IPS DF 6.9 (cell line): Measurements from ENCODE around the gene FKBP6.
"Not testable (repeated sequence)": the region's sequence is repeated elsewhere in the genome, so short reads cannot be mapped to it uniquely, and the experiment has no call there.

Experiments used
- DNase-seq: peaks from one replicate; pipeline ENCODE4 v3.0.0-alpha.2; 2013; ENCODE audit warnings: low read depth, low spot score
- H3K27ac ChIP-seq: one replicate; pipeline ENCODE4 v1.5.1; 2013; ENCODE audit warnings: low read length, control low read depth
- H3K27me3 ChIP-seq: 2 replicates; pipeline ENCODE4 v1.6.1; 2013; ENCODE audit warnings: mild to moderate bottlenecking, low read length; ENCODE audit not compliant: control insufficient read depth, insufficient read depth
- H3K36me3 ChIP-seq: 2 replicates; pipeline ENCODE4 v1.6.1; 2013; ENCODE audit warnings: low read length; ENCODE audit not compliant: control insufficient read depth, insufficient read depth
- H3K4me1 ChIP-seq: 2 replicates; pipeline ENCODE4 v1.6.1; 2013; ENCODE audit warnings: low read length; ENCODE audit not compliant: control insufficient read depth, insufficient read depth
- H3K4me3 ChIP-seq: 2 replicates; pipeline ENCODE4 v1.5.1; 2013; ENCODE audit warnings: mild to moderate bottlenecking, low read length
- H3K9me3 ChIP-seq: 2 replicates; pipeline ENCODE4 v1.6.1; 2013; ENCODE audit warnings: low read length, inconsistent platforms; ENCODE audit not compliant: control insufficient read depth, insufficient read depth
- WGBS: extraction: QIAGEN DNeasy Blood & Tissue Kit; methylation state at CpG from one replicate; pipeline ENCODE4 v1.1.7; 2013; ENCODE audit warnings: mixed read lengths, missing lambda C conversion rate; ENCODE audit not compliant: insufficient read length, insufficient coverage; 5-methylcytosine and 5-hydroxymethylcytosine counted together

Gene FKBP6

GRCh38 chr7:73354196-73354595, 26.2 kb downstream of the FKBP6 start:
- Histone ChIP-seq H3K27me3 (no peaks in the 10 kb centered on the region), H3K4me1 (no peaks in the 10 kb centered on the region), H3K36me3 (no peaks in the 10 kb centered on the region), H3K27ac (no peak overlapping the region), H3K9me3 (no peaks in the 10 kb centered on the region), H3K4me3 (no peak overlapping the region)
- no peak for DNase-seq
- WGBS: no CpG with 5 or more reads among the region's 9 CpGs

DNA sequence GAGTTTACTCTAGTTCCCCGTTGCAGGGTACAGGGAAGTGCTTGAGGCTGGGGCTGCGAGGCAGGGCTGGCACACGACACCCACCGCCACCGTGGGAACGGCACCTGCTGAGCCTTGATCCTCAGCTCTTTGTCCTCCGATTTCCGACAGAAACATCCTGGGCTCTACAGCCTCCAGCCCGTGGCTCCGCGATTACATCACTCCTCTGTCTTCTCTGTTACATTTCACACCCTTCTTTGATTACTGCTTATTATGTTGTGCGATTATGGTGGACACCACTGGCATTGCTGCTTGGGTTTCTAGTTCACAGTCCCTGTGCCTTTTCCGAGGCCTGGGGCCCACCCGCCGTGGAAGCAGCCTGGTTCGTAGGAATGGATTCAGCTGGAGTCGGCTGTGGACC, 26.9 kb downstream of the FKBP6 start:
- no peaks in the 10 kb centered on the region for H3K36me3 ChIP-seq
- H3K4me3 ChIP-seq: no peak overlapping the region
- WGBS: no CpG with 5 or more reads among the region's 17 CpGs
- H3K27ac ChIP-seq: no peak overlapping the region
- no peak for DNase-seq
- no peaks in the 10 kb centered on the region for H3K9me3 ChIP-seq
- H3K27me3 ChIP-seq: no peaks in the 10 kb centered on the region
- H3K4me1 ChIP-seq: no peaks in the 10 kb centered on the region

GRCh38 chr7:73356159-73356558, 28.2 kb downstream of the FKBP6 start:
- no peaks in the 10 kb centered on the region for H3K36me3 ChIP-seq
- H3K27ac ChIP-seq: no peak overlapping the region
- no peak for DNase-seq
- no CpG with 5 or more reads among the region's 5 CpGs for WGBS
- H3K27me3 ChIP-seq: no peaks in the 10 kb centered on the region
- H3K4me3 ChIP-seq: no peak overlapping the region
- H3K4me1 ChIP-seq: no peaks in the 10 kb centered on the region
- H3K9me3 ChIP-seq: no peaks in the 10 kb centered on the region

DNA sequence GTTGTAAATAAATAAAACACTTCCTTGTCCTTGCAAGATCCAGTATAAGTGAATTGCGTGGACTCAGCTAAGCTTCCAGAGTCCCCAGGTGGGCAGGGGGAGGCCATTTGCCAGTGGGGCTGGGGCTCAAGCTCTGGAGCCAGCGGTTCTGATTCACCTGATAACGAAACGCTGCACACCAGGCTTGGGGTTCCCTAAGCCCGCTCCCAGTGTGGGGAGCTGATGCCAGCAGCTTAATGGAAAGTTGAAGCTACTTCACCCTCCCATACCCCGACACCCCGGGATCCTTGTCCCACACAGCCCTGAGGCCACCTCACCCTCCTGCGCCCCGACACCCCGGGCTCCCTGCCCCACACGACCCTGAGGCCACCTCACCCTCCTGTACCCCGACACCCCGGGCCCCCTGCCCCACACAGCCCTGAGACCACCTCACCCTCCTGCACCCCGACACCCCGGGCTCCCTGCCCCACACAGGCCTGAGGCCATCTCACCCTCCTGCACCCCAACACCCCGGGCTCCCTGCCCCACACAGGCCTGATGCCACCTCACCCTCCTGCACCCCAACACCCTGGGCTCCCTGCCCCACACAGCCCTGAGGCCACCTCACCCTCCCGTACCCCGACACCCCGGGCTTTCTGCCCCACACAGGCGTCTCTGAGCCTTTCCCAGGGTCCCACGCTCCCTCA, 30.8 kb downstream of the FKBP6 start:
- Histone ChIP-seq H3K27me3 (no peaks in the 10 kb centered on the region), H3K9me3 (no peaks in the 10 kb centered on the region), H3K27ac (no peak overlapping the region), H3K4me3 (no peak overlapping the region), H3K36me3 (no peaks in the 10 kb centered on the region), H3K4me1 (no peaks in the 10 kb centered on the region)
- WGBS: no CpG with 5 or more reads among the region's 21 CpGs
- DNase-seq: no peak

- Histone ChIP-seq H3K4me1 (no peaks in the 10 kb centered on the region), H3K9me3 (no peaks in the 10 kb centered on the region), H3K27me3 (no peaks in the 10 kb centered on the region), H3K4me3 (no peak overlapping the region), H3K27ac (no peak overlapping the region), H3K36me3 (no peaks in the 10 kb centered on the region)
- DNase-seq: no peak
- WGBS: no CpG with 5 or more reads among the region's 11 CpGs
These were observed 31.3 kb downstream of the FKBP6 start for GRCh38 chr7:73359306-73359705.

- no peaks in the 10 kb centered on the region for H3K36me3 ChIP-seq
- H3K27me3 ChIP-seq: no peaks in the 10 kb centered on the region
- no peak for DNase-seq
- H3K9me3 ChIP-seq: no peaks in the 10 kb centered on the region
- H3K27ac ChIP-seq: no peak overlapping the region
- WGBS: no CpG with 5 or more reads among the region's 13 CpGs
- no peak overlapping the region for H3K4me3 ChIP-seq
- no peaks in the 10 kb centered on the region for H3K4me1 ChIP-seq
These were observed 31.9 kb downstream of the FKBP6 start for GRCh38 chr7:73359746-73360375.

- not testable (repeated sequence) for H3K4me1 ChIP-seq, H3K27me3 ChIP-seq, H3K27ac ChIP-seq, H3K4me3 ChIP-seq, H3K9me3 ChIP-seq, DNase-seq, H3K36me3 ChIP-seq
- WGBS: no CpG with 5 or more reads among the region's 1 CpG
These were observed 32.6 kb downstream of the FKBP6 start for GRCh38 chr7:73360590-73360989.

DNA sequence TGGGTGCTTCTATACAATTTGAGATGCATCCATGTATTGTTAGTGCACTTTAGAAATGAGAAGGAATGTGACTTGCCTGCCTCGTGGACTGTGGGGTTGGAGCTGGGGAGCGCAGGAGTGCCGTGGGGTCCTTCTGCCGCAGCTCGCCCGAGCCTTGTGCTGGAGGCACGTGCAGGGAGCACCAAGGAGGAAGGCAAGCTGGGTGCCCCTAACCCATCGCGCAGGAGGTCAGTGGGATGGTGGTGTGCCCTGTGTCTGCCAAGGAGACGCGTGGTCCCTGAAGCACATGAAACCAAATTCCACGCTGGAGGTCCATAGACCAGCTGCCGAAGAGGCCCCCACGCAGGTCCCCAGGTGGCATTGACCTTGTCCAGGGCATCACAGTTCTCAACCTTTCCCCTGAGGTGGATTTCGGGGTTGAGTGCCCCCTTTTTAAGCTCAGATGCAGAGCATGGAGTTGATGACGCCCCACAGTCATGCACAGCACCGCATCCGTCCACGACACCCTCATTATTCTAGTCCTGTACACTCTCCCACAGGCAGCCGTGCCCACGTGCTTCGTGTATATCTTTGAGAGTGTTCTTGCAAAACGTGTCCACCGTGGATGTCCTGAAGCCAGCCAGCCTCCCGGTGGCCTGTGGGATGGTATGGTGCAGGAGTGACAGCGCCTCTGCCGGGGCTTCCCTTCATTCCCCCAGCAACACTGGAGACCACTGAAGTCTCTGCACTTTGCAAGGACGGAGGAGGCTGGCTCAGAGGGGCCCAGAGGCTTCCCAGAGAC, 35.5 kb downstream of the FKBP6 start:
- DNase-seq: no peak
- no peaks in the 10 kb centered on the region for H3K9me3 ChIP-seq
- no peaks in the 10 kb centered on the region for H3K27me3 ChIP-seq
- WGBS: no CpG with 5 or more reads among the region's 28 CpGs
- no peaks in the 10 kb centered on the region for H3K4me1 ChIP-seq
- H3K4me3 ChIP-seq: no peak overlapping the region
- H3K36me3 ChIP-seq: no peaks in the 10 kb centered on the region
- no peak overlapping the region for H3K27ac ChIP-seq

DNA sequence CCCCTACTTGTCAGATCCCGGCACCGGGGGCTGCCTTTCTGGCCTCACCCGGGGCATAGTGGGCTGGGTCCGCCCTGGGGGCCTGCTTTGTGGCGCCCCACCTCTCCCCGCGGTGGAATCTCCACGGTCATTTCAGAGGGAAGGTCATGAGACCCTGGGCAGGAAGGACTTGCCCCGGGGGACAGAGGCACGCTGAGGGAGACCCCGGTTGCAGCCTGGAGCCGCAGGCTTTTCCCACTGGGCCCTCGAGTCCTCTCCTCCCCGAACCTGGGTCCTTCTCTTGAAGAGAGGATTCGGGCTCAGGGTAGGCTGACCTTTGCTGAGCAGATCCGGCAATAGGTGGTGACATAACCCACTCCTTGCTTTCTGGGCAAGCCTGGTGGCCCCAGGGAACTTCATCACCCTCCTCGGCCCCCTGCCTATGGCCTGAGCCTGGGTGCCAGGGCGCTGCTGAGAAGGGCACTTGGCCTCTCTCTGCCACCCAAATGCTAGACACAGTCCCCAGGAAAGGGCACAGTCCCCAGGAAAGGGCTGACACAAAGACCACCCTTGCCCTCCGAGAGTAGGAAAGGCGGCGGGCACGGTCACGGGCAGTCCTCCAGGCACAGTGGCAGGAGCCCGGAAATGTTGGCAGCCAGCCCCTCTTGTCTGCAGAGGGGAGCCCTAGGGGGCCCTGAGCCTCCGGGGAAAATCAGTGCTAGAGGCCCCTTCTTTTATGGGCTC, 36.2 kb downstream of the FKBP6 start:
- Histone ChIP-seq H3K36me3 (no peaks in the 10 kb centered on the region), H3K9me3 (no peaks in the 10 kb centered on the region), H3K4me1 (no peaks in the 10 kb centered on the region), H3K27ac (no peak overlapping the region), H3K4me3 (no peak overlapping the region), H3K27me3 (no peaks in the 10 kb centered on the region)
- WGBS: no CpG with 5 or more reads among the region's 25 CpGs
- DNase-seq: no peak

DNA sequence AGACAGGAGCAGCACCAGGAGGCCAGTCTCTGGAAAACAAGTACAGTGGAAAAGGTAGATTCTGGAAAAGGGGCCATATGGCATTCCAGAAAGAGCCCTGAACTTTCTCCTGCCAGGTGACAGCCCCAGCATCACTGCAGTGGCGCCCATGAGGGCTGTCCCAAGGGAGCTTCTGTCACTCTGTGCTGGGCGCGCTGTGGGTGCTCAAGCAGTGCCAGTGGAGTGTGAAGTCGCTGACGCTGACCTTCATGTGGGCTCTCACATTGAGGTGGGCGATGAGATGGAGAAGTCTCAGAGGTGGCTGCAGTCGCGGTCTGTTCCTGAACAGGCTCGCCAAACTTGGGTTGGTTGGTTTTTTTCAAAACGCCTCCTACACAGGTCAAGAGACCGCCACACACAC, 38.2 kb downstream of the FKBP6 start:
- no peaks in the 10 kb centered on the region for H3K9me3 ChIP-seq
- no peaks in the 10 kb centered on the region for H3K36me3 ChIP-seq
- H3K27me3 ChIP-seq: no peaks in the 10 kb centered on the region
- no CpG with 5 or more reads among the region's 11 CpGs for WGBS
- no peak overlapping the region for H3K27ac ChIP-seq
- H3K4me3 ChIP-seq: no peak overlapping the region
- DNase-seq: no peak
- no peaks in the 10 kb centered on the region for H3K4me1 ChIP-seq
